Measurements from ENCODE around the gene EN1.

- TF ChIP-seq CTCF (IDR thresholded peaks at IDR 0.05) (no peak), POLR2A (IDR thresholded peaks at IDR 0.05) (no peak)
Observed at GRCh38 chr2:118830881-118831280, 16.6 kb downstream of the EN1 start.
